HepG2 (cell line): ENCODE data around the gene BSND. TPM values are rescaled to one million over a fixed set of nuclear protein-coding genes. Genes with fewer than 3 reads are reported as not detected.

Source experiments
- CEBPZ ChIP-seq: IDR thresholded peaks from 2 replicates; pipeline ENCODE4 v1.6.1; 2012; ENCODE audit warnings: low read length, improper control_type of control experiment
- FOSL2 ChIP-seq: sonication (generic); formaldehyde crosslinking; IDR thresholded peaks from 2 replicates; pipeline ENCODE4 v1.4.0; 2020; ENCODE audit warnings: missing genetic modification reagents
- MATR3 ChIP-seq: sonication (generic); formaldehyde crosslinking; IDR thresholded peaks from 2 replicates; pipeline ENCODE4 v1.4.0; 2020; ENCODE audit warnings: missing genetic modification reagents
- SIX4 ChIP-seq: sonication (generic); formaldehyde crosslinking; IDR thresholded peaks from 2 replicates; pipeline ENCODE4 v1.4.0; 2020; ENCODE audit warnings: missing genetic modification reagents
- XRCC5 ChIP-seq: fragments of 200-400 bp; formaldehyde crosslinking; optimal IDR thresholded peaks from 2 replicates; pipeline ENCODE3; 2017; ENCODE audit warnings: mild to moderate bottlenecking, low read length
- ZNF350 ChIP-seq: sonication (generic); formaldehyde crosslinking; IDR thresholded peaks from 2 replicates; pipeline ENCODE4 v1.4.0; 2020; ENCODE audit warnings: mild to moderate bottlenecking, low read depth, missing genetic modification reagents, borderline replicate concordance
- ZNF703 ChIP-seq: sonication (generic); formaldehyde crosslinking; IDR thresholded peaks from 2 replicates; pipeline ENCODE4 v1.5.1; 2020; ENCODE audit warnings: missing genetic modification reagents, mild to moderate bottlenecking, moderate library complexity, borderline replicate concordance
- polyA plus RNA-seq, 8 experiments: library from polyadenylated mRNA; depleted of rRNA in 3 of 8; stranded (reverse) in 7 of 8; unstranded in 1 of 8; fragments of >200 nt; fragmentation: Illumina TruSeq in 4 of 8; extraction: Trizol in 4 of 8; gene quantifications; 2 replicates each; pipeline versions ENCODE4 v1.2.1 to v1.2.3, GENCODE V29; 2011 to 2016; ENCODE audit warnings: low read depth in 4 of 8, missing spikeins in 1 of 8, mixed read lengths in 1 of 8; ENCODE audit not compliant: insufficient read depth in 1 of 8
- total RNA-seq, 5 experiments: library from RNA; depleted of rRNA; stranded (reverse); fragments of >200 nt; fragmentation: Illumina TruSeq; extraction: Trizol; gene quantifications; 2 replicates each; pipeline ENCODE4 v1.2.3, GENCODE V29; 2016; ENCODE audit warnings: low read depth in 1 of 5
- TF ChIP-seq, protein P1 (sequence below): sonication (generic); formaldehyde crosslinking; IDR thresholded peaks from 2 replicates; pipeline ENCODE4 v1.4.0; 2020; ENCODE audit warnings: missing genetic modification reagents
- TF ChIP-seq, protein P2 (sequence below): sonication (generic); formaldehyde crosslinking; IDR thresholded peaks from 2 replicates; pipeline ENCODE4 v1.8.0; 2023; ENCODE audit warnings: mild to moderate bottlenecking, missing genetic modification reagents
- TF ChIP-seq, protein P3 (sequence below): sonication (generic); formaldehyde crosslinking; IDR thresholded peaks from 2 replicates; pipeline ENCODE4 v1.4.0; 2020; ENCODE audit warnings: missing genetic modification reagents, borderline replicate concordance

BSND gene
- total and polyA plus RNA-seq, 2 of the 13 experiments (the other 11 are each of a cell fraction or from before 2014, with no cell fraction given): not detected

GRCh38 chr1:55053265-55053954 lies 54.7 kb downstream of the BSND start (continued):
- TF ChIP-seq ZNF350 (no peak), XRCC5 (no peak), FOSL2 (CRISPR knock-in tag) (no peak), CEBPZ (no peak), ZNF703 (CRISPR knock-in tag) (peak; percentile 38; the same call in 1 of the 2 replicates), MATR3 (no peak), SIX4 (no peak)
- TF ChIP-seq, protein P1, sequence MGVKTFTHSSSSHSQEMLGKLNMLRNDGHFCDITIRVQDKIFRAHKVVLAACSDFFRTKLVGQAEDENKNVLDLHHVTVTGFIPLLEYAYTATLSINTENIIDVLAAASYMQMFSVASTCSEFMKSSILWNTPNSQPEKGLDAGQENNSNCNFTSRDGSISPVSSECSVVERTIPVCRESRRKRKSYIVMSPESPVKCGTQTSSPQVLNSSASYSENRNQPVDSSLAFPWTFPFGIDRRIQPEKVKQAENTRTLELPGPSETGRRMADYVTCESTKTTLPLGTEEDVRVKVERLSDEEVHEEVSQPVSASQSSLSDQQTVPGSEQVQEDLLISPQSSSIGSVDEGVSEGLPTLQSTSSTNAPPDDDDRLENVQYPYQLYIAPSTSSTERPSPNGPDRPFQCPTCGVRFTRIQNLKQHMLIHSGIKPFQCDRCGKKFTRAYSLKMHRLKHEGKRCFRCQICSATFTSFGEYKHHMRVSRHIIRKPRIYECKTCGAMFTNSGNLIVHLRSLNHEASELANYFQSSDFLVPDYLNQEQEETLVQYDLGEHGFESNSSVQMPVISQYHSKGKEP (CRISPR knock-in tag): no peak
- TF ChIP-seq, protein P2, sequence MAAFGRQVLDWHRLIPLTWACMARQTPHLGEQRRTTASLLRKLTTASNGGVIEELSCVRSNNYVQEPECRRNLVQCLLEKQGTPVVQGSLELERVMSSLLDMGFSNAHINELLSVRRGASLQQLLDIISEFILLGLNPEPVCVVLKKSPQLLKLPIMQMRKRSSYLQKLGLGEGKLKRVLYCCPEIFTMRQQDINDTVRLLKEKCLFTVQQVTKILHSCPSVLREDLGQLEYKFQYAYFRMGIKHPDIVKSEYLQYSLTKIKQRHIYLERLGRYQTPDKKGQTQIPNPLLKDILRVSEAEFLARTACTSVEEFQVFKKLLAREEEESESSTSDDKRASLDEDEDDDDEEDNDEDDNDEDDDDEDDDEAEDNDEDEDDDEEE (CRISPR knock-in tag): no peak
- TF ChIP-seq, protein P3, sequence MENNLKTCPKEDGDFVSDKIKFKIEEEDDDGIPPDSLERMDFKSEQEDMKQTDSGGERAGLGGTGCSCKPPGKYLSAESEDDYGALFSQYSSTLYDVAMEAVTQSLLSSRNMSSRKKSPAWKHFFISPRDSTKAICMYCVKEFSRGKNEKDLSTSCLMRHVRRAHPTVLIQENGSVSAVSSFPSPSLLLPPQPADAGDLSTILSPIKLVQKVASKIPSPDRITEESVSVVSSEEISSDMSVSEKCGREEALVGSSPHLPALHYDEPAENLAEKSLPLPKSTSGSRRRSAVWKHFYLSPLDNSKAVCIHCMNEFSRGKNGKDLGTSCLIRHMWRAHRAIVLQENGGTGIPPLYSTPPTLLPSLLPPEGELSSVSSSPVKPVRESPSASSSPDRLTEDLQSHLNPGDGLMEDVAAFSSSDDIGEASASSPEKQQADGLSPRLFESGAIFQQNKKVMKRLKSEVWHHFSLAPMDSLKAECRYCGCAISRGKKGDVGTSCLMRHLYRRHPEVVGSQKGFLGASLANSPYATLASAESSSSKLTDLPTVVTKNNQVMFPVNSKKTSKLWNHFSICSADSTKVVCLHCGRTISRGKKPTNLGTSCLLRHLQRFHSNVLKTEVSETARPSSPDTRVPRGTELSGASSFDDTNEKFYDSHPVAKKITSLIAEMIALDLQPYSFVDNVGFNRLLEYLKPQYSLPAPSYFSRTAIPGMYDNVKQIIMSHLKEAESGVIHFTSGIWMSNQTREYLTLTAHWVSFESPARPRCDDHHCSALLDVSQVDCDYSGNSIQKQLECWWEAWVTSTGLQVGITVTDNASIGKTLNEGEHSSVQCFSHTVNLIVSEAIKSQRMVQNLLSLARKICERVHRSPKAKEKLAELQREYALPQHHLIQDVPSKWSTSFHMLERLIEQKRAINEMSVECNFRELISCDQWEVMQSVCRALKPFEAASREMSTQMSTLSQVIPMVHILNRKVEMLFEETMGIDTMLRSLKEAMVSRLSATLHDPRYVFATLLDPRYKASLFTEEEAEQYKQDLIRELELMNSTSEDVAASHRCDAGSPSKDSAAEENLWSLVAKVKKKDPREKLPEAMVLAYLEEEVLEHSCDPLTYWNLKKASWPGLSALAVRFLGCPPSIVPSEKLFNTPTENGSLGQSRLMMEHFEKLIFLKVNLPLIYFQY: no peak
